Mesothelial cell of epicardium (in vitro differentiated cells): ENCODE measurements around the gene TET3. TPM values are rescaled to one million over a fixed set of nuclear protein-coding genes. Genes with fewer than 3 reads are reported as not detected.
A peak's percentile ranks its signal among the peaks of the same experiment; 100 is the strongest.

Experiments
- DNase-seq, 2 experiments: peaks; one replicate each; pipeline ENCODE4 v3.0.0; 2021; ENCODE audit warnings: low spot score in 2 of 2; ENCODE audit not compliant: unreplicated experiment in 2 of 2
- H3K27ac Mint-ChIP-seq: 2 replicates; pipeline ENCODE4 v1.8.0; 2021; ENCODE audit warnings: mixed read lengths
- H3K27me3 Mint-ChIP-seq: 2 replicates; pipeline ENCODE4 v1.8.0; 2021; ENCODE audit warnings: low read depth, mixed read lengths
- H3K36me3 Mint-ChIP-seq: 2 replicates; pipeline ENCODE4 v1.8.0; 2021; ENCODE audit warnings: mixed read lengths
- H3K4me1 Mint-ChIP-seq: 2 replicates; pipeline ENCODE4 v1.8.0; 2021; ENCODE audit warnings: mixed read lengths
- H3K4me3 Mint-ChIP-seq: 2 replicates; pipeline ENCODE4 v1.8.0; 2021; ENCODE audit warnings: mild to moderate bottlenecking, moderate library complexity, mixed read lengths
- H3K9me3 Mint-ChIP-seq: 2 replicates; pipeline ENCODE4 v1.8.0; 2021; ENCODE audit warnings: mixed read lengths
- CTCF ChIP-seq: fragments of 200-600 bp; sonication (generic); IDR thresholded peaks from one replicate; pipeline ENCODE4 v1.5.0; 2021; ENCODE audit warnings: antibody characterized with exemption; ENCODE audit not compliant: unreplicated experiment
- total RNA-seq: library from RNA; stranded (reverse); gene quantifications from 3 replicates; pipeline ENCODE4 v1.2.1, GENCODE V29; 2021

The TET3 gene
- total RNA-seq, 1 donor from 2014 or later, result 42.6 TPM

GRCh38 chr2:73985308-73986084 lies 786 bp downstream of the TET3 start:
- TF ChIP-seq CTCF, result no peak
- Mint-ChIP-seq H3K27ac (peak overlapping the region; percentile 92), H3K9me3 (no peaks in the 10 kb centered on the region), H3K36me3 (peaks cover 12% of the 10 kb centered on the region), H3K4me3 (peak overlapping the region; percentile 77), H3K4me1 (peaks cover 71% of the 10 kb centered on the region), H3K27me3 (peaks cover 15% of the 10 kb centered on the region)
- no peak for DNase-seq

GRCh38 chr2:73986085-73986681 lies 1.5 kb downstream of the TET3 start:
- no peaks in the 10 kb centered on the region for H3K9me3 Mint-ChIP-seq
- peaks cover 64% of the 10 kb centered on the region for H3K4me1 Mint-ChIP-seq
- peaks cover 15% of the 10 kb centered on the region for H3K36me3 Mint-ChIP-seq
- peak overlapping the region; percentile 77 for H3K4me3 Mint-ChIP-seq
- H3K27me3 Mint-ChIP-seq, result peaks cover 8% of the 10 kb centered on the region
- no peak for DNase-seq
- peak overlapping the region; percentile 92 for H3K27ac Mint-ChIP-seq
- TF ChIP-seq CTCF, result no peak

GRCh38 chr2:73987109-73987947 lies 2.6 kb downstream of the TET3 start:
- peak overlapping the region; percentile 83 for H3K27ac Mint-ChIP-seq
- peaks cover 18% of the 10 kb centered on the region for H3K36me3 Mint-ChIP-seq
- H3K9me3 Mint-ChIP-seq, result no peaks in the 10 kb centered on the region
- DNase-seq, result no peak
- peaks cover 56% of the 10 kb centered on the region for H3K4me1 Mint-ChIP-seq
- H3K4me3 Mint-ChIP-seq, result peak overlapping the region; percentile 77
- no peaks in the 10 kb centered on the region for H3K27me3 Mint-ChIP-seq
- no peak for TF ChIP-seq CTCF

GRCh38 chr2:73987948-73988700 lies 3.4 kb downstream of the TET3 start:
- Mint-ChIP-seq H3K9me3 (no peaks in the 10 kb centered on the region), H3K27me3 (no peaks in the 10 kb centered on the region), H3K36me3 (peaks cover 18% of the 10 kb centered on the region), H3K4me3 (peak overlapping the region; percentile 77), H3K4me1 (peaks cover 48% of the 10 kb centered on the region), H3K27ac (peak overlapping the region; percentile 83)
- TF ChIP-seq CTCF, result no peak
- no peak for DNase-seq

GRCh38 chr2:73989972-73990371 lies 5.3 kb downstream of the TET3 start:
- Mint-ChIP-seq H3K27ac (no peak overlapping the region), H3K36me3 (peaks cover 18% of the 10 kb centered on the region), H3K9me3 (no peaks in the 10 kb centered on the region), H3K27me3 (no peaks in the 10 kb centered on the region), H3K4me3 (no peak overlapping the region), H3K4me1 (peaks cover 51% of the 10 kb centered on the region)
- no peak for DNase-seq
- TF ChIP-seq CTCF, result no peak
